Lung (tissue), 16 donors: Measurements from ENCODE around the gene RHBDD3. TPM values are rescaled to one million over a fixed set of nuclear protein-coding genes. Genes with fewer than 3 reads are reported as not detected.

Experiments used
- ATAC-seq: fragments of 200-7000 bp; cut with Tn5 transposase; one replicate; pipeline ENCODE4 v1.9.1; 2020; ENCODE audit warnings: moderate number of reproducible peaks; ENCODE audit not compliant: insufficient read depth, low FRiP score
- DNase-seq, 3 donors: peaks; one replicate each; pipeline ENCODE4 v3.0.0-alpha.2; 2013 to 2017
- H3K27ac ChIP-seq, 2 donors: one replicate each; pipeline ENCODE4 v1.5.1; 2013; ENCODE audit warnings: mild to moderate bottlenecking in 2 of 2, moderate library complexity in 2 of 2, control low read depth in 1 of 2, inconsistent platforms in 1 of 2, low read depth in 1 of 2, low read length in 1 of 2
- H3K27me3 ChIP-seq, 3 donors: one replicate each; pipeline ENCODE4 v1.5.1; 2013; ENCODE audit warnings: low read length in 2 of 3; ENCODE audit not compliant: control insufficient read depth in 3 of 3, insufficient read depth in 3 of 3
- H3K36me3 ChIP-seq, 4 donors: one replicate each; pipeline ENCODE4 v1.5.1; 2013; ENCODE audit warnings: low read length in 4 of 4, mild to moderate bottlenecking in 1 of 4, moderate library complexity in 1 of 4; ENCODE audit not compliant: control insufficient read depth in 4 of 4, insufficient read depth in 4 of 4
- H3K4me1 ChIP-seq, 5 donors: one replicate each; pipeline ENCODE4 v1.5.1; 2013; ENCODE audit warnings: low read length in 5 of 5, mild to moderate bottlenecking in 2 of 5, moderate library complexity in 1 of 5; ENCODE audit not compliant: control insufficient read depth in 5 of 5, insufficient read depth in 5 of 5
- H3K4me3 ChIP-seq: one replicate; pipeline ENCODE4 v1.5.1; 2013; ENCODE audit warnings: mild to moderate bottlenecking, control low read depth, moderate library complexity
- H3K9ac ChIP-seq, 2 donors: one replicate each; pipeline ENCODE4 v1.5.1; 2013; ENCODE audit warnings: low read length in 2 of 2, control low read depth in 1 of 2; ENCODE audit not compliant: insufficient read depth in 1 of 2
- H3K9me3 ChIP-seq, 4 donors: one replicate each; pipeline ENCODE4 v1.5.1; 2013; ENCODE audit warnings: low read length in 3 of 4, mild to moderate bottlenecking in 1 of 4, moderate library complexity in 1 of 4; ENCODE audit not compliant: control insufficient read depth in 4 of 4, insufficient read depth in 3 of 4
- CTCF ChIP-seq: IDR thresholded peaks from 2 replicates; pipeline ENCODE4 v1.5.1; 2012; ENCODE audit warnings: mild to moderate bottlenecking; ENCODE audit errors: control extremely low read depth, extremely low read depth
- WGBS, 2 donors: extraction: QIAGEN DNeasy Blood & Tissue Kit; methylation state at CpG; one replicate each; pipeline ENCODE4 v1.1.7; 2013; 5-methylcytosine and 5-hydroxymethylcytosine counted together
- long read RNA-seq, 5 donors: transcript quantifications; one replicate each; lab custom pipeline, GENCODE V29; 2026
- polyA plus RNA-seq, 2 donors: library from polyadenylated mRNA; stranded (reverse); fragments of 200-250 nt; gene quantifications; one replicate each; pipeline ENCODE4 v1.2.1, GENCODE V29; 2013
- total RNA-seq, 2 donors: library from RNA; depleted of rRNA in 1 of 2; stranded (reverse); fragments of >200 nt in 1 of 2; gene quantifications; one replicate each; pipeline ENCODE4 v1.2.1, GENCODE V29; 2014 to 2021
- donor health status: control.
- donor health status: control.
- donor health status: Bipolar disorder and iron deficiency.
- donor health status: healthy.
- donor health status: DM: yes; HTN: yes; CAD: no.

Gene RHBDD3
- total RNA-seq, result 10 to 100 TPM; 14.2 to 32.0 TPM
- 10 to 100 TPM; 33.5 to 38.2 TPM for polyA plus RNA-seq
- long read RNA-seq, donor 1, transcript RHBDD3-201 (7 exons, 1,794 nt), result major isoform, 5 of 9 reads
- long read RNA-seq, donor 1, partial matches to known transcripts, result 0 of 9 reads
- long read RNA-seq, donor 1, other reads (novel, unspliced or antisense), result 0 of 9 reads
- long read RNA-seq, donor 2, partial matches to known transcripts, result 0 of 6 reads
- long read RNA-seq, donor 2, other reads (novel, unspliced or antisense), result 0 of 6 reads
- long read RNA-seq, donor 3, partial matches to known transcripts, result 0 of 6 reads
- long read RNA-seq, donor 3, other reads (novel, unspliced or antisense), result 0 of 6 reads
- long read RNA-seq, donor 4, transcript RHBDD3-206 (3 exons, 999 nt), result major isoform, 5 of 5 reads
- long read RNA-seq, donor 4, partial matches to known transcripts, result 0 of 5 reads
- long read RNA-seq, donor 4, other reads (novel, unspliced or antisense), result 0 of 5 reads
- long read RNA-seq, donor 5, transcript RHBDD3-206 (3 exons, 999 nt), result major isoform, 11 of 160 reads
- long read RNA-seq, donor 5, partial matches to known transcripts, result 148 of 160 reads
- long read RNA-seq, donor 5, other reads (novel, unspliced or antisense), result 0 of 160 reads

DNA sequence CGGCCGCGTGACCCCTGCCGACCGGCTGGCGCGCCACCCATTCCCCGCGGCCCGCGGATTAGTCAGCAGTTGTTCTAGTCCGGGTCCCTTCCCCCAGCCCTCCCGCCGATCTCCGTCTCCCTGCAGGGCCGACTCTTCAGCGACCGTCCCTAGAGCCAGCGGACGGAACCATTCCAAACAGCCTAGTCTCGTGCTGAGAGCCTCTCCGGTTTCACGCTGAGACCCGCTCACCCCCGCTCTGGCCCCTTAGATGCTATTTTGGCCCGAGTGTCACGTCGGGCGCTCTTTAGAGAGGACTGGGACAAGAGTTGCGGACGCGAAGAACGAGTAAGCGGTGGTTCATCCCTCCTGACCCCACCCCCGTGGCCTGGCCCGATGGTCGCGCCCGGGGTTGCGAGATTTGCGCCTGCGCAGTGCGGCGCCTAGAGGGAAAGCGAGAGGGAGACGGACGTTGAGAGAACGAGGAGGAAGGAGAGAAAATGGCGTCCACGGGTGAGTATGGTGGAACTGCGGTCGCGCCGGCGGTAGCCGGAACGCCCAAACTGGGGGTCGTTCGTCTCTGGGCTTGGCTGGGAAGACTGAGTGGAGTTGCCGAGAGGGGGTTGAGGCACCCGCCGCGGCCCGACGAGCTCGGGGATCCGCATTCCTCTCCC is at the start of gene RHBDD3, which contains the start of gene EWSR1:
TSS of gene RHBDD3 (minus strand) at position 124 of the 653 bp plus-strand sequence. CDS start 2,355 bp downstream, outside the sequence.
TSS of gene EWSR1 (plus strand) at position 411 of the 653 bp plus-strand sequence. CDS start at position 480, 69 bp downstream.
- peak; percentile 90 for ATAC-seq
- peak; percentile 0 for TF ChIP-seq CTCF
- peak within 1 kb of the TSS; percentile 96 to 97 for H3K27ac ChIP-seq
- H3K4me3 ChIP-seq, result peak within 1 kb of the TSS; percentile 89
- H3K27me3 ChIP-seq, result no peaks in the 10 kb centered on the region
- WGBS, 2 donors, result 0% methylated on average over 56 to 67 of the region's 67 CpGs
- no peaks in the 10 kb centered on the region for H3K9me3 ChIP-seq
- peak; percentile 96 to 98 (median 97) for DNase-seq
- peaks cover 12 to 51% (median 24%) of the 10 kb centered on the region in 5 donors for H3K4me1 ChIP-seq
- peak within 1 kb of the TSS; percentile 93 to 97 for H3K9ac ChIP-seq
- H3K36me3 ChIP-seq, result peaks cover 11 to 33% (median 18%) of the 10 kb centered on the region in 4 donors

GRCh38 chr22:29316141-29316828 is 48.5 kb upstream of the RHBDD3 start:
- Histone ChIP-seq H3K27me3 (peaks cover 0 to 36% (median 35%) of the 10 kb centered on the region in 3 donors), H3K4me1 (peaks cover 0 to 19% (median 6%) of the 10 kb centered on the region in 5 donors), H3K4me3 (no peak overlapping the region), H3K9me3 (no peaks in the 10 kb centered on the region), H3K9ac (no peak overlapping the region), H3K36me3 (peaks cover 0 to 4% (median 2%) of the 10 kb centered on the region in 4 donors), H3K27ac (no peak overlapping the region)
- 54% methylated on average over 18 of the region's 18 CpGs for WGBS, 2 donors
- ATAC-seq (no peak), DNase-seq (no peak)
- no peak for TF ChIP-seq CTCF

- peaks cover 0 to 4% (median 2%) of the 10 kb centered on the region in 4 donors for H3K36me3 ChIP-seq
- WGBS, 2 donors, result 4 to 5% methylated on average over 50 to 103 of the region's 103 CpGs
- peak within 1 kb of the TSS; percentile 14 for H3K4me3 ChIP-seq
- peaks cover 0 to 36% (median 35%) of the 10 kb centered on the region in 3 donors for H3K27me3 ChIP-seq
- H3K9ac ChIP-seq, result no peak within 1 kb of the TSS
- peaks cover 0 to 24% (median 6%) of the 10 kb centered on the region in 5 donors for H3K4me1 ChIP-seq
- TF ChIP-seq CTCF, result no peak
- DNase-seq, result no peak
- no peak within 1 kb of the TSS for H3K27ac ChIP-seq
- no peak for ATAC-seq
- H3K9me3 ChIP-seq, result no peaks in the 10 kb centered on the region
These were observed 47.7 kb upstream of the RHBDD3 start, which contains the start of gene RASL10A for GRCh38 chr22:29315286-29316140. Gene RASL10A (minus strand): TSS chr22:29315697. CDS start chr22:29315246, 451 bp downstream.
